ENCODE measurements around the gene KLHL40. TPM values are rescaled to one million over a fixed set of nuclear protein-coding genes. Genes with fewer than 3 reads are reported as not detected.

The KLHL40 gene
- polyA plus RNA-seq, 2 of the 4 experiments (the other 2 are of a cell fraction), result not detected

DNA sequence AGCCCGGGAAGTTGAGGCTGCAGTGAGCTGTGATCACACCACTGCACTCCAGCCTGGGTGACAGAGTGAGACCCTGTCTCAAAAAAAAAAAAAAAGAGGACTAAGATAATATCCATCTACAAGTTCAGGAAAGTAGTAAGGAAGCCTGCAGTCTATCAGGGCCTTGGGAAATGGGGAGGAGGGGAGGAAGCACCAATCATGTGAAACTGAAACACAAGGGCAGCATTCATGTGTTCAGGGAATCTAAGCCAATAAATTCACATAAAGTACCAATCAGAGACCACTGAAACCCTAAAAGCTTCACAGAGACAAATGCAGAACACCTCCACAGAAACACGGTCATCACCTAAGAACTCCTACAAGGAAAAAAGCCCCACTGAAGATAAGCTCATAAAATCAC lies 40.1 kb downstream of the KLHL40 start:
- no peak for DNase-seq (ENCODE audit: low read depth in 1 of 2, low spot score in 1 of 2)
- ATAC-seq, result no peak
- FAIRE-seq, result no peak
- H3K4me1 ChIP-seq, result no peaks in the 10 kb centered on the region
- H3K4me2 ChIP-seq, result no peak overlapping the region
- ChIA-PET POLR2A (no interaction called here), CTCF (interaction anchor here (1.4 kb wide), 1 partner anchor 10 kb away, joined by 4 read pairs; no protein-coding TSS in a partner anchor)
- TF ChIP-seq, protein P1, sequence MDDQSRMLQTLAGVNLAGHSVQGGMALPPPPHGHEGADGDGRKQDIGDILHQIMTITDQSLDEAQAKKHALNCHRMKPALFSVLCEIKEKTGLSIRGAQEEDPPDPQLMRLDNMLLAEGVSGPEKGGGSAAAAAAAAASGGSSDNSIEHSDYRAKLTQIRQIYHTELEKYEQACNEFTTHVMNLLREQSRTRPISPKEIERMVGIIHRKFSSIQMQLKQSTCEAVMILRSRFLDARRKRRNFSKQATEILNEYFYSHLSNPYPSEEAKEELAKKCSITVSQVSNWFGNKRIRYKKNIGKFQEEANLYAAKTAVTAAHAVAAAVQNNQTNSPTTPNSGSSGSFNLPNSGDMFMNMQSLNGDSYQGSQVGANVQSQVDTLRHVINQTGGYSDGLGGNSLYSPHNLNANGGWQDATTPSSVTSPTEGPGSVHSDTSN (IDR thresholded peaks at IDR 0.05), result no peak
- TF ChIP-seq EHMT2 (IDR thresholded peaks at IDR 0.05; ENCODE audit: low read depth), result no peak
- TF ChIP-seq ESRRA (IDR thresholded peaks at IDR 0.05; ENCODE audit: borderline replicate concordance, low read length), result no peak
- no peak for TF ChIP-seq POLR2A (IDR thresholded peaks at IDR 0.05; ENCODE audit: low read length)
- TF ChIP-seq SREBF2 (IDR thresholded peaks at IDR 0.05), result no peak
- no peak for TF ChIP-seq TP53 (CRISPR knock-in tag; IDR thresholded peaks at IDR 0.05)
- TF ChIP-seq RAD21 (conservative IDR thresholded peaks at IDR 0.05 in 1 of 2, IDR thresholded peaks at IDR 0.05 in 1 of 2), result no peak
- no peak for TF ChIP-seq CEBPB (IDR thresholded peaks at IDR 0.05)
- TF ChIP-seq FOSL2 (IDR thresholded peaks at IDR 0.05), result no peak
- TF ChIP-seq FOSL2 (CRISPR knock-in tag; IDR thresholded peaks at IDR 0.05), result no peak
- TF ChIP-seq JUN (IDR thresholded peaks at IDR 0.05), result no peak
- no peak for TF ChIP-seq BHLHE40 (IDR thresholded peaks at IDR 0.05; ENCODE audit: low read depth, low read length)
- no peak for TF ChIP-seq ELK1 (IDR thresholded peaks at IDR 0.05; ENCODE audit: low read depth, low read length)
- no peak for TF ChIP-seq FOXS1 (CRISPR knock-in tag; IDR thresholded peaks at IDR 0.05)
- TF ChIP-seq HOXB5 (CRISPR knock-in tag; IDR thresholded peaks at IDR 0.05), result no peak
- TF ChIP-seq NPAS2 (CRISPR knock-in tag; IDR thresholded peaks at IDR 0.05; ENCODE audit: borderline replicate concordance), result no peak
- TF ChIP-seq HMGXB4 (CRISPR knock-in tag; IDR thresholded peaks at IDR 0.05; ENCODE audit: borderline replicate concordance), result no peak
- TF ChIP-seq ZNF302 (CRISPR knock-in tag; IDR thresholded peaks at IDR 0.05), result no peak
- TF ChIP-seq JUNB (IDR thresholded peaks at IDR 0.05), result no peak
- no peak for TF ChIP-seq NFE2L2 (conservative IDR thresholded peaks at IDR 0.05; ENCODE audit: low read length)
- TF ChIP-seq CBX8 (IDR thresholded peaks at IDR 0.05), result no peak
- no peak overlapping the region for H3K4me3 ChIP-seq
- no peak overlapping the region for H3K27ac ChIP-seq
- H3K9me3 ChIP-seq, result no peaks in the 10 kb centered on the region
- WGBS (ENCODE audit: missing lambda C conversion rate), result 49% methylated on average over 2 of the region's 2 CpGs

DNA sequence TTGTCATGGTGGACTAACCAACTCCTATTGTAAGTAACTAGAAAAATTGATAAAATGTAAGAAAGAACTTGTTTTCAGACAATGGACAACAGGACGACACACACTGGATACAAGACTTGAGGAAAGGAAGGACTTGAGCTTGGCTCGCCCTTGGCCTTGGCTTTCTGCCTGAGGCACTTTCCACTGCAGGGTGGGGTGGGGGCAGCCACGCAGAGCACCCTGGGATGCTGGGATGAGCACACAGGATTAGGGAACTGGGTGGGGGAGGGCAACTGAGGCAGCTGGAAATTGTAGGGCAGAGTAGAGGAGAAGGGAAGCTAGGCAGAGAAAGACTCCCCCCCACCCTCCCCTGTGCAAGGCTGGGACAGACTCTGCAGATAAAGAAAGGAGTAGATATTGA lies 42.7 kb downstream of the KLHL40 start:
- TF ChIP-seq POLR2AphosphoS2 (conservative IDR thresholded peaks at IDR 0.05; ENCODE audit: low read length) (no peak), PHF8 (IDR thresholded peaks at IDR 0.05; ENCODE audit: borderline replicate concordance, low read depth) (no peak), TFCP2L1 (CRISPR knock-in tag; IDR thresholded peaks at IDR 0.05) (no peak), HOXB13 (CRISPR knock-in tag; IDR thresholded peaks at IDR 0.05; ENCODE audit: low read depth) (no peak), CHD4 (IDR thresholded peaks at IDR 0.05; ENCODE audit: borderline replicate concordance) (no peak), ZC3H11A (IDR thresholded peaks at IDR 0.05) (no peak), FOXS1 (CRISPR knock-in tag; IDR thresholded peaks at IDR 0.05) (no peak), MYC (IDR thresholded peaks at IDR 0.05; ENCODE audit: borderline replicate concordance, low read length) (no peak), HOXB5 (CRISPR knock-in tag; IDR thresholded peaks at IDR 0.05) (no peak), CEBPB (IDR thresholded peaks at IDR 0.05) (no peak), NFE2L2 (conservative IDR thresholded peaks at IDR 0.05; ENCODE audit: low read length) (no peak), CBX8 (IDR thresholded peaks at IDR 0.05) (no peak), MAZ (IDR thresholded peaks at IDR 0.05; ENCODE audit: borderline replicate concordance, low read depth, low read length) (no peak), NPAS2 (CRISPR knock-in tag; IDR thresholded peaks at IDR 0.05; ENCODE audit: borderline replicate concordance) (no peak), RCOR1 (IDR thresholded peaks at IDR 0.05; ENCODE audit: low read depth, low read length) (no peak), MAX (IDR thresholded peaks at IDR 0.05) (no peak), RARB (CRISPR knock-in tag; IDR thresholded peaks at IDR 0.05) (no peak), GATA3 (IDR thresholded peaks at IDR 0.05; ENCODE audit: borderline replicate concordance) (no peak), ATOH8 (CRISPR knock-in tag; IDR thresholded peaks at IDR 0.05; ENCODE audit: low read depth) (no peak)
- TF ChIP-seq, protein P1 (IDR thresholded peaks at IDR 0.05), result no peak
- no peak overlapping the region for H3K4me3 ChIP-seq
- DNase-seq (ENCODE audit: low read depth in 1 of 2, low spot score in 1 of 2) (no peak), ATAC-seq (no peak), FAIRE-seq (no peak)
- H3K27ac ChIP-seq, result no peak overlapping the region
- no peaks in the 10 kb centered on the region for H3K9me3 ChIP-seq
- no peaks in the 10 kb centered on the region for H3K4me1 ChIP-seq
- H3K4me2 ChIP-seq, result no peak overlapping the region
- 39% methylated on average over 3 of the region's 3 CpGs for WGBS (ENCODE audit: missing lambda C conversion rate)
- POLR2A ChIA-PET, result no interaction called here
- CTCF ChIA-PET, result no interaction called here

Data from A549 (cell line).